Stimulated activated CD4-positive, alpha-beta T cell treated with anti-CD3 and anti-CD28 coated beads, TNF-alpha, amount 100 ng/mL, for 1 hour (primary cell): Measurements from ENCODE around the gene BTG2.

Source experiments
- DNase-seq, 3 donors: peaks; one replicate each; pipeline ENCODE4 v3.0.0-alpha.2; 2020; ENCODE audit warnings: low read depth in 3 of 3, low spot score in 1 of 3

BTG2 gene

GRCh38 chr1:203340112-203340790 is 34.9 kb downstream of the BTG2 start:
- no peak for DNase-seq

DNA sequence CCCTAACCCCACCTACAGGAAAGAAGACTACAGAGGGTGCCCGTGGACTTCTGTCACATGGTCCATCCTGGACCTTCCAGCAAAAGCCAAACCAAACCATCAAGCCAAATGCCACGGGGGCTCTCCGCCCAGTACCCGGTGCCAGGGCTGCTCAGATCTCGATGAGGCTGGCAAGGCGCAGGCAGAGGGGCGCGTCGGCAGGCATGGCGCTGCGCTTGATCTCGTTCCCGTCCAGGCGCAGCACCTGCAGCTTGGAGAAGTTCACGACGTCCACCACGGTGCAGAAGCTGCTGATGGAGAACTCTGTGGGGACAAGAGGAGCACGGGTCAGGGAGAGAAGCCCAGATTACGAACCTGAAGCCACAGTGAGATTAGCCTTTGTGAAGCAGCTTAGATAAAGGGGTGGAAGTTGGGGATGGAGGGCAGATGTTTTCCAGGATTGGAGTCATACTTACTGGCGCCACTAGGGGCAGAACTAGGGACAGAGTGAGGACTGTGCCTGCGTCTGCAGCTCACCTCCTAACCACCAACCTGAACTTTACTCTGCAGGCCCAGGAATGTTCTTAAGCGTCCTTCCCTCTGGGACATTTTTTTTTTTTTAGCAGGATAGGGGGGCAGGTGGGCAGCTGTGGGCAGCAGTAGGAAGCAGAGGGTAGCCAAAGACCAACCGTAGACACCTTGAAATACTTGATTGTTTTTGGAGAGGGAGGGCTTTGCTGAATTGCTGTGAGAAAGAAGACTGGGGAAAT is 37.0 kb downstream of the BTG2 start:
- DNase-seq = peak in 1 of 3 donors; percentile 38

- DNase-seq = no peak
Observed at GRCh38 chr1:203343956-203344754, 38.8 kb downstream of the BTG2 start.

DNA sequence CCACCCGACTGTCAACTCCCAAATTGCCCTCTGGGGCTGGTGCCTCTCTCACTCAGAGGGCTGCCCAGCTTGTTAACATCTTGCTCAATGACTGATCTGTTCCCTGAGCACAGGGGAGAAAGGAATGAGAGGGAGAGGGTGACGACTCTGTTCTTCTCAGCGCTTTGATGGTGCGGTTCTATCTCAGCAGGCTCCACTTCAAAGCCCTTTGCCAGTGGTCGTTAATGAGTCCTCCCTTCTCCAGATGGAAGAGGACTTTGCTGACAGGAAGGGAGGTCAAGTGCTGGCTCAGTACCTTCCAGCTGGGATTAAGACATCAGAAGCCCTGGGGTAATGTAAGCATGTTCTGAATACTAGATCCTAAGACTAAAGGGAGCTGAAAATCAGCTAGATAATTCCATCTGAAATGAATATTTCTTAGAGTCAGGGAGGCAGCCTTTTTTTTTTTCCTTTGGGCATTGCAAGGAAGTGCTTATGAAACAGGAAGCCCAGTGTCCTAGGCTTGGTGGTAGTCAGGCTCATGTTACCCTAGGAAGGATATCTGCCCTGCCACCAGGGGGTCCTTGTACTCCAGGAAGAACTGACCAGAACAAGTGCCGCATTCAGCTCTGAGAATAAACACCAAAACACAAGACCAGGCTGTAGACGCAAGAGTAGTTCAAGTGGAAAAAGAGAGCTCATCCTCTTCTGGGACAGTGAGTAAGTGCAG is 40.9 kb downstream of the BTG2 start:
- no peak for DNase-seq

DNA sequence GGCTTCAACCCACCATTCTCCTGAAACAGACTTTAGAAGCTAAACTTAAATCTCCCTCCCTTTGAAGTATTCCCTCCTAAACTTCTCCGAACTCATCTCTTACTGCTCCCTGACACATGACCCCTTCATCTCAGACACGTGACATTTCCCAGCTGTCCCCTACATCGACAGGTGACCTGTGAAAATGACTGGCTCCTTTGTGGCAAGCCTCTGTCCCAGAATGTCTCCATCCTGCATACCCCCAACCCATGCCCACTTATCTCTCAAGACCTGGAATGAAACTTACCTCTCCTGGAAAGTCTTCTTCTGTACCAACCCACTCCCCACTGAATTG is 41.4 kb downstream of the BTG2 start:
- no peak for DNase-seq

DNA sequence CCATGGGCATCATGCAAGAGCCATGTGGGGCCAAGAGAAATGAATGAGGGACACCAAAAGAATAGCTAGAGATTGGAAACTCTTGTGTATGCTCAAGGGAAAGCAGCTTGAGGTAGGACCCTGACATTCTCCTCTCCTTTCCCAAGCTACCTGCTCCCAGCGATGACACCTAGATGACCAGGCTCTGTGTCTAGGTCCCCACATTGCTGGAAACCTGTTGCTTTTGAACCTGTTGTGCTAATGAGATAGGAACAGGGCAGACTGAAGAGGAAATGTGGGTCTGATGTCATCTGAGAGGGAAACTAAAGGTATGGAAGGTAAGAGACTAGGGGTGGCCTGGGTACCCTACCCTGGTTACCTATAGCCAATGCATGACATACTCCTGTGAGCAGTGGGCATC is 43.8 kb downstream of the BTG2 start:
- no peak for DNase-seq

- DNase-seq = no peak
Observed at GRCh38 chr1:203349773-203350524, 44.6 kb downstream of the BTG2 start.

- no peak for DNase-seq
Observed at GRCh38 chr1:203351037-203351625, 45.8 kb downstream of the BTG2 start, which contains the start of gene FMOD. TSS of gene FMOD (minus strand) at chr1:203351122. CDS start at chr1:203348270, 2,852 bp downstream.

DNA sequence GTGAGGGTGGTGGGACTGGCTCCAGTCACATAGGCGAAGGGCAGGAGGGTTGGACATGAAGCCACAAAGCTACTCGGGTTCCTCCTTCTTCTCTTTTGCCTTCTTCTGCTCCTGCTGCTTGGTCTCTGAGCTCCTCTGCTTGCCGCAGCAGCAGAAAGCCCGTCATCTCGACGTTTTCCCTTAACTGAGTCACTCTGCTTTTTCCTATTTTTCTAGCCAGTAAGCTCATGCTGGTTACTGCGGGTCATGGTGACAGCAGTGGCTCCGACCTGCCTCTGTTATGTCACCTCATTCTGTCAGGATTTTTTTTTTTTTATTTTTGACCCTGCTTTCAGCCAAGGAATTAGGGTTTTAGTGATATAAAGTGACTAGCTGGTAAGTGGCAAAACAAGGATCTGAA is 48.2 kb downstream of the BTG2 start:
- no peak for DNase-seq

GRCh38 chr1:203354246-203354645 is 48.9 kb downstream of the BTG2 start:
- no peak for DNase-seq

DNA sequence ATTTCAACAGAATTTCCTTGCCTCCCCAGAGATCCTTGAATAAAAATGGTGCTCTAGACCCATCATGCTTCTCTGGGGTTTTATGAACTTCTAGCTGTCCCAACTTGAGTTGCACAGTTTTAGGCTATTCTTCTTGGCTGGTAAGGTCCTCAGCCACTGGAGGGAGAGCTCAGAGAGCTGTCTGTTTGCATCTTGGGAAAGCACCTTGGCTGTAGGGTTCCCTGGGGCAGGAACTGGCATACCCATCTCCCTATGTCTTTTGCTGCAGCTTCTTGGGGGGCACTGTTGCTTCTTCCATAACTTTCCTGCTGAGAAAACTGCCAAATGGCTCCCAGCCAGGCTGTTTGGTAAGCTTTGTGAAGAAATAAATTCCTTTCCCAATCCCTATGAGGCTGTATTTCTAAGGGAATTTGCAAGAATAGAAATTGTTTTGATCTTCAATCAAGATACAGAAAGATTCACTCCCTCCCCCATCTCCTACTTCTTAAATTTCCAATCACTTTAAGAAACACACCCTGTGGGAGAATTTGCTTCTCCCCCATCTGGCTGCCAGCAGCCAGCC is 53.8 kb downstream of the BTG2 start:
- no peak for DNase-seq
